GM23338 (cell line): ENCODE data around the gene DNAJC6. TPM values are rescaled to one million over a fixed set of nuclear protein-coding genes. Genes with fewer than 3 reads are reported as not detected.

Experiments
- ATAC-seq: fragments of 200-7000 bp; cut with Tn5 transposase; 3 replicates; pipeline ENCODE4 v1.9.1; 2020
- DNase-seq: peaks from one replicate; pipeline ENCODE4 v3.0.0-alpha.2; 2015; ENCODE audit warnings: low spot score
- H2AFZ ChIP-seq: fragments of 200-600 bp; sonication (generic); 2 replicates; pipeline ENCODE4 v1.8.0; 2016; ENCODE audit warnings: antibody characterized with exemption, mild to moderate bottlenecking, moderate library complexity
- H3F3A ChIP-seq: fragments of 200-600 bp; sonication (generic); replicated peaks from 2 replicates; pipeline ENCODE4 v1.8.0; 2017; ENCODE audit warnings: antibody characterized with exemption, mixed run types, low read depth
- H3K27ac ChIP-seq: fragments of 200-600 bp; sonication (generic); 2 replicates; pipeline ENCODE4 v1.6.1; 2016; ENCODE audit warnings: low read depth
- H3K27me3 ChIP-seq: fragments of 200-600 bp; sonication (generic); 2 replicates; pipeline ENCODE4 v1.8.0; 2016; ENCODE audit warnings: mild to moderate bottlenecking, mixed run types, moderate library complexity; ENCODE audit not compliant: insufficient read depth
- H3K36me3 ChIP-seq: fragments of 200-600 bp; sonication (generic); 2 replicates; pipeline ENCODE4 v1.8.0; 2016; ENCODE audit warnings: mild to moderate bottlenecking; ENCODE audit not compliant: insufficient read depth
- H3K4me1 ChIP-seq: fragments of 200-600 bp; sonication (generic); 2 replicates; pipeline ENCODE4 v1.8.0; 2016; ENCODE audit warnings: mild to moderate bottlenecking, moderate library complexity; ENCODE audit not compliant: insufficient read depth
- H3K4me2 ChIP-seq: fragments of 200-600 bp; sonication (generic); 2 replicates; pipeline ENCODE4 v1.7.1; 2017; ENCODE audit warnings: mixed run types
- H3K4me3 ChIP-seq: fragments of 200-600 bp; sonication (generic); 2 replicates; pipeline ENCODE4 v1.6.1; 2016; ENCODE audit warnings: mixed run types
- H3K79me2 ChIP-seq: fragments of 200-600 bp; sonication (generic); replicated peaks from 2 replicates; pipeline ENCODE4 v1.8.0; 2017; ENCODE audit warnings: mild to moderate bottlenecking; ENCODE audit not compliant: insufficient read depth
- H3K9me2 ChIP-seq: fragments of 200-600 bp; sonication (generic); 2 replicates; pipeline ENCODE4 v1.8.0; 2017; ENCODE audit not compliant: insufficient read depth
- H4K20me1 ChIP-seq: fragments of 200-600 bp; sonication (generic); replicated peaks from 2 replicates; pipeline ENCODE4 v1.8.0; 2017; ENCODE audit warnings: mild to moderate bottlenecking; ENCODE audit not compliant: insufficient read depth
- H3K27ac Mint-ChIP-seq: 2 replicates; pipeline ENCODE4 v1.8.0; 2020; ENCODE audit warnings: inconsistent platforms, mild to moderate bottlenecking, moderate library complexity, mixed read lengths
- H3K27me3 Mint-ChIP-seq: 3 replicates; pipeline ENCODE4 v1.8.0; 2022; ENCODE audit warnings: low read depth, mild to moderate bottlenecking, moderate library complexity, mixed read lengths, inconsistent platforms; ENCODE audit not compliant: insufficient read depth, poor library complexity
- H3K36me3 Mint-ChIP-seq: 3 replicates; pipeline ENCODE4 v1.8.0; 2021; ENCODE audit warnings: low read depth, mild to moderate bottlenecking, inconsistent platforms, moderate library complexity, mixed read lengths
- H3K4me1 Mint-ChIP-seq: 3 replicates; pipeline ENCODE4 v1.8.0; 2020; ENCODE audit warnings: mild to moderate bottlenecking, inconsistent platforms, mixed read lengths
- H3K4me3 Mint-ChIP-seq: 3 replicates; pipeline ENCODE4 v1.8.0; 2021; ENCODE audit warnings: moderate library complexity, mild to moderate bottlenecking, inconsistent platforms, mixed read lengths
- H3K9me3 Mint-ChIP-seq: 3 replicates; pipeline ENCODE4 v1.8.0; 2020; ENCODE audit warnings: moderate library complexity, mild to moderate bottlenecking, inconsistent platforms, mixed read lengths
- CREB1 ChIP-seq: fragments of 250-450 bp; sonication (Bioruptor Pico); IDR thresholded peaks from 2 replicates; pipeline ENCODE4 v1.5.0; 2020; ENCODE audit warnings: low read depth, mild to moderate bottlenecking, moderate library complexity
- CTCF ChIP-seq, 2 experiments: fragments of 200-600 bp in 1 of 2; sonication (generic) in 1 of 2; conservative IDR thresholded peaks; 2 replicates each; pipeline versions ENCODE4 v1.5.1 to v1.6.1; 2016 to 2017; ENCODE audit warnings: antibody characterized with exemption in 2 of 2, low read depth in 2 of 2, mild to moderate bottlenecking in 2 of 2, moderate library complexity in 1 of 2
- ETS1 ChIP-seq: IDR thresholded peaks from 2 replicates; pipeline ENCODE4 v1.6.1; 2016; ENCODE audit warnings: antibody characterized with exemption
- EZH2 ChIP-seq: fragments of 200-600 bp; sonication (generic); IDR thresholded peaks from one replicate; pipeline ENCODE4 v1.8.0; 2017; ENCODE audit warnings: antibody characterized with exemption, mild to moderate bottlenecking, low read depth; ENCODE audit not compliant: unreplicated experiment
- JUNB ChIP-seq: IDR thresholded peaks from one replicate; pipeline ENCODE4 v1.6.1; 2016; ENCODE audit warnings: antibody characterized with exemption; ENCODE audit not compliant: unreplicated experiment
- NANOG ChIP-seq: IDR thresholded peaks from 2 replicates; pipeline ENCODE4 v1.6.1; 2016; ENCODE audit warnings: antibody characterized with exemption, borderline replicate concordance
- POLR2AphosphoS5 ChIP-seq: IDR thresholded peaks from 2 replicates; pipeline ENCODE4 v1.6.1; 2016; ENCODE audit warnings: antibody characterized with exemption, low read depth
- STAT1 ChIP-seq: IDR thresholded peaks from one replicate; pipeline ENCODE4 v1.6.1; 2016; ENCODE audit warnings: antibody characterized with exemption; ENCODE audit not compliant: unreplicated experiment
- ZNF331 ChIP-seq: fragments of 250-450 bp; sonication (Bioruptor Pico); IDR thresholded peaks from 2 replicates; pipeline ENCODE4 v1.5.0; 2020; ENCODE audit warnings: low read depth, mild to moderate bottlenecking, moderate library complexity
- polyA plus RNA-seq: library from polyadenylated mRNA; unstranded; fragments of >200 nt; fragmentation: Nextera tagmentation; extraction: Ambion mirVana; gene quantifications from 2 replicates; pipeline ENCODE4 v1.2.1, GENCODE V29; 2016
- total RNA-seq: library from RNA; depleted of rRNA; stranded (reverse); fragments of >200 nt; shearing (Covaris generic); gene quantifications from 2 replicates; pipeline ENCODE4 v1.2.3, GENCODE V29; 2014
- TF ChIP-seq, protein P1 (sequence below): IDR thresholded peaks from one replicate; pipeline ENCODE4 v1.6.1; 2018; ENCODE audit warnings: antibody characterized with exemption; ENCODE audit not compliant: unreplicated experiment
- TF ChIP-seq, protein P2 (sequence below): fragments of 250-450 bp; sonication (Bioruptor Pico); IDR thresholded peaks from 2 replicates; pipeline ENCODE4 v1.5.0; 2020; ENCODE audit warnings: mild to moderate bottlenecking, moderate library complexity

DNAJC6 gene
- total and polyA plus RNA-seq, 2 experiments from 2014 or later, result 2.4 to 7.4 TPM

DNA sequence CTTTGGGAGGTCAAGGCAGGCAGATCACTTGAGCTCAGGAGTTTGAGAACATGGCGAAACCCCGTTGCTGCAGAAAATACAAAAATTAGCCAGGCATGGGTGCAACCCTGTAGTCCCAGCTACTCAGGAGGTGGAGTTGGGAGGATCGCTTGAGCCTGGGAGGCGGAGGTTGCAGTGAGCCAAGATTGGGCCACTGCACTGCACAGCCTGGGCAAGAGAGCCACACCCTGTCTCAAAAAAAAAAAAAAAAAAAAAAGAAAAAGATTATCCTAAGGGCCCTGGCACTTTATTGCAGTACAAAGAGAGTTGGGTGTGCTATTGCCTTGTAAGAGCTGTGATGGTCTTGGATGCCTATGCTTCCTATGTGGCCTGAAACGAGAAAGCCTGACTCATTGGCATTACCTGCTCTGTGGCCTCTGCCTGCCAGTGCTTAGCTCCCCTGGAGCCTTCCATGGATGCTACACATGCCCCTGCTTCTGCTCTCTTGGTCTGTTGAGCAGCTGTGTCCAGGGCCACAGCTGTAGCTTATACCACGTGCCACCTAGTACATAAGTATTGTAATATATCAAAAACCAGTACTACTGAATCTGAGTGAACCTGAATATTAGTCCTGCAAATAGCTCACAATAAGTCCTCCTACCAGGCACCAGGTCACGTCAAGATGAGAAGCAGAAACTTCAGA is 45.8 kb downstream of the DNAJC6 start (continued):
- no peak for TF ChIP-seq JUNB

DNA sequence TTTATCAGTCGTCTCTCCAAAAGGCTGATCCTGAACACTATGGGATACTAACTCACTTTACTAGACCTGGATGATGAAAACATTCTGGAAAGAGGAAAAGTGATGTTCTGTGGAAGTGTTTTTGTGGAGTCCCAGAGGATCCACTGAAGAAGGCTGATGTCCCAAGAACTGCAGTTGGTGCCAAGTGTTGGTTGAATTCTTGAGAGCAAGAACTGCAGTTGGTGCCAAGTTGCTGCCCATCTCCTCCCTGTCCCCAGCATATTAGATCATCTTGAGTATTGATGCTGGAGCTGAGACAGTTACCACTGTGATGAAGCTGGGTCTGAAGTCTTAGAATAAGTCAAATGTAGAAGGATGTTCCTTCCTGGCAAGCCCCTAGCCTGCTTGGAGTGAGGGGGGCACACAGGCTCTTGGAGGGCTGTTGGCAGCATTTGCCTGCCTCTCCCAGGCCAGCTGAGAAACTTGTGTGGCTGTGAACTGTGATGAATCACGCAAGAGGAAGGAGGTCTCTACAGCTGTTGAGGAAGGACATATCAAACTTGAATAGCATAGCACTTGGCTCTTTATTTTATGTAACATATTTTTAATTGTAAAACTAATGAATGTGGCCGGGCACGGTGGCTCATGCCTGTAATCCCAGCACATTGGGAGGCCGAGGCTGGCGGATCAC is 48.1 kb downstream of the DNAJC6 start:
- peaks cover under 1% of the 10 kb centered on the region; the same call in 1 of the 2 replicates for H3K4me1 ChIP-seq
- TF ChIP-seq CTCF (conservative IDR thresholded peaks at IDR 0.05; ENCODE audit: low read depth in 2 of 2) (no peak), EZH2 (no peak), STAT1 (no peak), CREB1 (no peak), ETS1 (no peak), ZNF331 (no peak), POLR2AphosphoS5 (no peak), JUNB (no peak), NANOG (no peak)
- TF ChIP-seq, protein P1, sequence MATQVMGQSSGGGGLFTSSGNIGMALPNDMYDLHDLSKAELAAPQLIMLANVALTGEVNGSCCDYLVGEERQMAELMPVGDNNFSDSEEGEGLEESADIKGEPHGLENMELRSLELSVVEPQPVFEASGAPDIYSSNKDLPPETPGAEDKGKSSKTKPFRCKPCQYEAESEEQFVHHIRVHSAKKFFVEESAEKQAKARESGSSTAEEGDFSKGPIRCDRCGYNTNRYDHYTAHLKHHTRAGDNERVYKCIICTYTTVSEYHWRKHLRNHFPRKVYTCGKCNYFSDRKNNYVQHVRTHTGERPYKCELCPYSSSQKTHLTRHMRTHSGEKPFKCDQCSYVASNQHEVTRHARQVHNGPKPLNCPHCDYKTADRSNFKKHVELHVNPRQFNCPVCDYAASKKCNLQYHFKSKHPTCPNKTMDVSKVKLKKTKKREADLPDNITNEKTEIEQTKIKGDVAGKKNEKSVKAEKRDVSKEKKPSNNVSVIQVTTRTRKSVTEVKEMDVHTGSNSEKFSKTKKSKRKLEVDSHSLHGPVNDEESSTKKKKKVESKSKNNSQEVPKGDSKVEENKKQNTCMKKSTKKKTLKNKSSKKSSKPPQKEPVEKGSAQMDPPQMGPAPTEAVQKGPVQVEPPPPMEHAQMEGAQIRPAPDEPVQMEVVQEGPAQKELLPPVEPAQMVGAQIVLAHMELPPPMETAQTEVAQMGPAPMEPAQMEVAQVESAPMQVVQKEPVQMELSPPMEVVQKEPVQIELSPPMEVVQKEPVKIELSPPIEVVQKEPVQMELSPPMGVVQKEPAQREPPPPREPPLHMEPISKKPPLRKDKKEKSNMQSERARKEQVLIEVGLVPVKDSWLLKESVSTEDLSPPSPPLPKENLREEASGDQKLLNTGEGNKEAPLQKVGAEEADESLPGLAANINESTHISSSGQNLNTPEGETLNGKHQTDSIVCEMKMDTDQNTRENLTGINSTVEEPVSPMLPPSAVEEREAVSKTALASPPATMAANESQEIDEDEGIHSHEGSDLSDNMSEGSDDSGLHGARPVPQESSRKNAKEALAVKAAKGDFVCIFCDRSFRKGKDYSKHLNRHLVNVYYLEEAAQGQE, result no peak
- TF ChIP-seq, protein P2, sequence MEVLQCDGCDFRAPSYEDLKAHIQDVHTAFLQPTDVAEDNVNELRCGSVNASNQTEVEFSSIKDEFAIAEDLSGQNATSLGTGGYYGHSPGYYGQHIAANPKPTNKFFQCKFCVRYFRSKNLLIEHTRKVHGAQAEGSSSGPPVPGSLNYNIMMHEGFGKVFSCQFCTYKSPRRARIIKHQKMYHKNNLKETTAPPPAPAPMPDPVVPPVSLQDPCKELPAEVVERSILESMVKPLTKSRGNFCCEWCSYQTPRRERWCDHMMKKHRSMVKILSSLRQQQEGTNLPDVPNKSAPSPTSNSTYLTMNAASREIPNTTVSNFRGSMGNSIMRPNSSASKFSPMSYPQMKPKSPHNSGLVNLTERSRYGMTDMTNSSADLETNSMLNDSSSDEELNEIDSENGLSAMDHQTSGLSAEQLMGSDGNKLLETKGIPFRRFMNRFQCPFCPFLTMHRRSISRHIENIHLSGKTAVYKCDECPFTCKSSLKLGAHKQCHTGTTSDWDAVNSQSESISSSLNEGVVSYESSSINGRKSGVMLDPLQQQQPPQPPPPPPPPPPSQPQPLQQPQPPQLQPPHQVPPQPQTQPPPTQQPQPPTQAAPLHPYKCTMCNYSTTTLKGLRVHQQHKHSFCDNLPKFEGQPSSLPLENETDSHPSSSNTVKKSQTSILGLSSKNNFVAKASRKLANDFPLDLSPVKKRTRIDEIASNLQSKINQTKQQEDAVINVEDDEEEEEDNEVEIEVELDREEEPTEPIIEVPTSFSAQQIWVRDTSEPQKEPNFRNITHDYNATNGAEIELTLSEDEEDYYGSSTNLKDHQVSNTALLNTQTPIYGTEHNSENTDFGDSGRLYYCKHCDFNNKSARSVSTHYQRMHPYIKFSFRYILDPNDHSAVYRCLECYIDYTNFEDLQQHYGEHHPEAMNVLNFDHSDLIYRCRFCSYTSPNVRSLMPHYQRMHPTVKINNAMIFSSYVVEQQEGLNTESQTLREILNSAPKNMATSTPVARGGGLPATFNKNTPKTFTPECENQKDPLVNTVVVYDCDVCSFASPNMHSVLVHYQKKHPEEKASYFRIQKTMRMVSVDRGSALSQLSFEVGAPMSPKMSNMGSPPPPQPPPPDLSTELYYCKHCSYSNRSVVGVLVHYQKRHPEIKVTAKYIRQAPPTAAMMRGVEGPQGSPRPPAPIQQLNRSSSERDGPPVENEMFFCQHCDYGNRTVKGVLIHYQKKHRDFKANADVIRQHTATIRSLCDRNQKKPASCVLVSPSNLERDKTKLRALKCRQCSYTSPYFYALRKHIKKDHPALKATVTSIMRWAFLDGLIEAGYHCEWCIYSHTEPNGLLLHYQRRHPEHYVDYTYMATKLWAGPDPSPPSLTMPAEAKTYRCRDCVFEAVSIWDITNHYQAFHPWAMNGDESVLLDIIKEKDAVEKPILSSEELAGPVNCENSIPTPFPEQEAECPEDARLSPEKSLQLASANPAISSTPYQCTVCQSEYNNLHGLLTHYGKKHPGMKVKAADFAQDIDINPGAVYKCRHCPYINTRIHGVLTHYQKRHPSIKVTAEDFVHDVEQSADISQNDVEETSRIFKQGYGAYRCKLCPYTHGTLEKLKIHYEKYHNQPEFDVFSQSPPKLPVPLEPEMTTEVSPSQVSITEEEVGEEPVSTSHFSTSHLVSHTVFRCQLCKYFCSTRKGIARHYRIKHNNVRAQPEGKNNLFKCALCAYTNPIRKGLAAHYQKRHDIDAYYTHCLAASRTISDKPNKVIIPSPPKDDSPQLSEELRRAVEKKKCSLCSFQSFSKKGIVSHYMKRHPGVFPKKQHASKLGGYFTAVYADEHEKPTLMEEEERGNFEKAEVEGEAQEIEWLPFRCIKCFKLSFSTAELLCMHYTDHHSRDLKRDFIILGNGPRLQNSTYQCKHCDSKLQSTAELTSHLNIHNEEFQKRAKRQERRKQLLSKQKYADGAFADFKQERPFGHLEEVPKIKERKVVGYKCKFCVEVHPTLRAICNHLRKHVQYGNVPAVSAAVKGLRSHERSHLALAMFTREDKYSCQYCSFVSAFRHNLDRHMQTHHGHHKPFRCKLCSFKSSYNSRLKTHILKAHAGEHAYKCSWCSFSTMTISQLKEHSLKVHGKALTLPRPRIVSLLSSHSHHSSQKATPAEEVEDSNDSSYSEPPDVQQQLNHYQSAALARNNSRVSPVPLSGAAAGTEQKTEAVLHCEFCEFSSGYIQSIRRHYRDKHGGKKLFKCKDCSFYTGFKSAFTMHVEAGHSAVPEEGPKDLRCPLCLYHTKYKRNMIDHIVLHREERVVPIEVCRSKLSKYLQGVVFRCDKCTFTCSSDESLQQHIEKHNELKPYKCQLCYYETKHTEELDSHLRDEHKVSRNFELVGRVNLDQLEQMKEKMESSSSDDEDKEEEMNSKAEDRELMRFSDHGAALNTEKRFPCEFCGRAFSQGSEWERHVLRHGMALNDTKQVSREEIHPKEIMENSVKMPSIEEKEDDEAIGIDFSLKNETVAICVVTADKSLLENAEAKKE (CRISPR knock-in tag), result no peak

More for the DNA sequence above, 48.1 kb downstream of the DNAJC6 start:
- Histone ChIP-seq H4K20me1 (no peaks in the 10 kb centered on the region), H3K27ac (no peak overlapping the region), H3K27me3 (no peaks in the 10 kb centered on the region), H3F3A (no peaks in the 10 kb centered on the region), H3K36me3 (no peaks in the 10 kb centered on the region), H3K4me3 (no peak overlapping the region), H3K4me2 (no peak overlapping the region), H2AFZ (no peak overlapping the region), H3K9me2 (no peaks in the 10 kb centered on the region), H3K79me2 (no peaks in the 10 kb centered on the region)
- H3K36me3 Mint-ChIP-seq, result no peaks in the 10 kb centered on the region
- H3K4me1 Mint-ChIP-seq, result peaks cover 6% of the 10 kb centered on the region
- H3K9me3 Mint-ChIP-seq, result no peaks in the 10 kb centered on the region
- H3K27ac Mint-ChIP-seq, result no peak overlapping the region
- H3K4me3 Mint-ChIP-seq, result no peak overlapping the region
- no peak for DNase-seq
- H3K27me3 Mint-ChIP-seq, result no peaks in the 10 kb centered on the region
- ATAC-seq, result no peak
